ENCODE data around the gene ID2.
"Not testable (repeated sequence)": the region's sequence is repeated elsewhere in the genome, so short reads cannot be mapped to it uniquely, and the experiment has no call there.

Gene ID2

GRCh38 chr2:8684878-8685696 is 3.2 kb downstream of the ID2 start:
- DNase-seq (ENCODE audit: low read depth), result no peak

GRCh38 chr2:8685697-8686358 is 4.0 kb downstream of the ID2 start:
- no peak for DNase-seq (ENCODE audit: low read depth)

GRCh38 chr2:8691859-8692437 is 10.1 kb downstream of the ID2 start:
- DNase-seq (ENCODE audit: low read depth), result no peak

- no peak for DNase-seq (ENCODE audit: low read depth)
Observed at GRCh38 chr2:8692783-8693156, 10.9 kb downstream of the ID2 start.

- no peak for DNase-seq (ENCODE audit: low read depth)
Observed at GRCh38 chr2:8693157-8693821, 11.4 kb downstream of the ID2 start.

- no peak for DNase-seq (ENCODE audit: low read depth)
Observed at GRCh38 chr2:8694737-8695136, 12.9 kb downstream of the ID2 start.

GRCh38 chr2:8697190-8697589 is 15.3 kb downstream of the ID2 start:
- no peak for DNase-seq (ENCODE audit: low read depth)

GRCh38 chr2:8699839-8700238 is 18.0 kb downstream of the ID2 start:
- no peak for DNase-seq (ENCODE audit: low read depth)

GRCh38 chr2:8701681-8702379 is 20.0 kb downstream of the ID2 start:
- no peak for DNase-seq (ENCODE audit: low read depth)

GRCh38 chr2:8704906-8705305 is 23.1 kb downstream of the ID2 start:
- DNase-seq (ENCODE audit: low read depth), result no peak

- DNase-seq (ENCODE audit: low read depth), result no peak
Observed at GRCh38 chr2:8709611-8710010, 27.8 kb downstream of the ID2 start.

- DNase-seq (ENCODE audit: low read depth), result no peak
Observed at GRCh38 chr2:8710951-8711350, 29.1 kb downstream of the ID2 start.

GRCh38 chr2:8714283-8714682 is 32.4 kb downstream of the ID2 start:
- DNase-seq (ENCODE audit: low read depth), result no peak

- DNase-seq (ENCODE audit: low read depth), result no peak
Observed at GRCh38 chr2:8714971-8715370, 33.1 kb downstream of the ID2 start.

GRCh38 chr2:8719528-8719927 is 37.7 kb downstream of the ID2 start:
- DNase-seq (ENCODE audit: low read depth), result peak; percentile 33

GRCh38 chr2:8720741-8721140 is 38.9 kb downstream of the ID2 start:
- DNase-seq (ENCODE audit: low read depth), result no peak

GRCh38 chr2:8721410-8721809 is 39.6 kb downstream of the ID2 start:
- no peak for DNase-seq (ENCODE audit: low read depth)

GRCh38 chr2:8722986-8723385 is 41.1 kb downstream of the ID2 start:
- no peak for DNase-seq (ENCODE audit: low read depth)

- no peak for DNase-seq (ENCODE audit: low read depth)
Observed at GRCh38 chr2:8725838-8726237, 44.0 kb downstream of the ID2 start.

- DNase-seq (ENCODE audit: low read depth), result no peak
Observed at GRCh38 chr2:8728305-8729015, 46.6 kb downstream of the ID2 start.

GRCh38 chr2:8729101-8729500 is 47.2 kb downstream of the ID2 start:
- not testable (repeated sequence) for DNase-seq (ENCODE audit: low read depth)

GRCh38 chr2:8729939-8730338 is 48.1 kb downstream of the ID2 start:
- DNase-seq (ENCODE audit: low read depth), result no peak

All from GM04504 (cell line).